ENCODE data around the gene NUFIP1. TPM values are rescaled to one million over a fixed set of nuclear protein-coding genes. Genes with fewer than 3 reads are reported as not detected.

Gene NUFIP1
- total and polyA plus RNA-seq, 9 donors, result 2.3 to 9.5 (median 6.8) TPM

GRCh38 chr13:44921246-44921877, 67.9 kb downstream of the NUFIP1 start:
- WGBS, 3 donors, result 58 to 65% (median 65%) methylated on average over 11 of the region's 11 CpGs
- intact Hi-C loops (cut with DNase I), result loop anchor here in 1 of 4 donors (10.0 kb wide), 1 partner anchor 347 kb away; the partner anchor contains the start of gene TSC22D1
- DNase-seq, result no peak
- no peaks in the 10 kb centered on the region for H3K9me3 ChIP-seq
- no peak overlapping the region for H3K4me3 ChIP-seq
- H3K27ac ChIP-seq, result peak overlapping the region; percentile 0 to 16
- H3K27me3 ChIP-seq, result no peaks in the 10 kb centered on the region
- peaks cover 8% of the 10 kb centered on the region for H3K4me1 ChIP-seq (ENCODE audit: insufficient read depth)
- H3K36me3 ChIP-seq, result no peaks in the 10 kb centered on the region
- TF ChIP-seq CTCF (IDR thresholded peaks at IDR 0.05), result no peak
- TF ChIP-seq EP300 (IDR thresholded peaks at IDR 0.05), result no peak
- no peak for TF ChIP-seq POLR2A (IDR thresholded peaks at IDR 0.05)

- intact Hi-C loops (cut with DNase I), result loop anchor here in 1 of 4 donors (10.0 kb wide), 1 partner anchor 345 kb away; the partner anchor contains the start of gene TSC22D1
- Histone ChIP-seq H3K4me3 (no peak overlapping the region), H3K4me1 (ENCODE audit: insufficient read depth) (peaks cover 8% of the 10 kb centered on the region), H3K36me3 (no peaks in the 10 kb centered on the region), H3K27ac (no peak overlapping the region), H3K27me3 (no peaks in the 10 kb centered on the region), H3K9me3 (no peaks in the 10 kb centered on the region)
- WGBS, 3 donors, result 84 to 93% (median 88%) methylated on average over 3 of the region's 3 CpGs
- no peak for DNase-seq
- TF ChIP-seq POLR2A (IDR thresholded peaks at IDR 0.05), result no peak
- no peak for TF ChIP-seq CTCF (IDR thresholded peaks at IDR 0.05)
- no peak for TF ChIP-seq EP300 (IDR thresholded peaks at IDR 0.05)
These were observed 69.3 kb downstream of the NUFIP1 start for GRCh38 chr13:44920013-44920412.

GRCh38 chr13:44919104-44919804, 70.0 kb downstream of the NUFIP1 start:
- DNase-seq, result peak in 3 of 5 donors; percentile 42 to 54 (median 46)
- TF ChIP-seq EP300 (IDR thresholded peaks at IDR 0.05) (no peak), CTCF (IDR thresholded peaks at IDR 0.05) (no peak), POLR2A (IDR thresholded peaks at IDR 0.05) (no peak)
- Histone ChIP-seq H3K27me3 (no peaks in the 10 kb centered on the region), H3K4me3 (peak overlapping the region; percentile 51), H3K9me3 (no peaks in the 10 kb centered on the region), H3K4me1 (ENCODE audit: insufficient read depth) (peaks cover 8% of the 10 kb centered on the region), H3K36me3 (no peaks in the 10 kb centered on the region), H3K27ac (peak overlapping the region; percentile 91 to 95)
- intact Hi-C loops (cut with DNase I), result loop anchor here in 1 of 4 donors (5.0 kb wide), 2 partner anchors 48 to 342 kb away; partner anchors contain the start of gene TSC22D1
- WGBS, 3 donors, result 86 to 89% (median 86%) methylated on average over 18 of the region's 18 CpGs

- peak; percentile 87 to 92 (median 89) for DNase-seq
- peak overlapping the region; percentile 91 to 95 for H3K27ac ChIP-seq
- intact Hi-C loops (cut with DNase I), result loop anchor here in 1 of 4 donors (5.0 kb wide), 2 partner anchors 49 to 341 kb away; partner anchors contain the start of gene TSC22D1
- H3K9me3 ChIP-seq, result no peaks in the 10 kb centered on the region
- no peaks in the 10 kb centered on the region for H3K36me3 ChIP-seq
- peak overlapping the region; percentile 51 for H3K4me3 ChIP-seq
- H3K4me1 ChIP-seq (ENCODE audit: insufficient read depth), result peaks cover 8% of the 10 kb centered on the region
- H3K27me3 ChIP-seq, result no peaks in the 10 kb centered on the region
- 10 to 11% (median 10%) methylated on average over 26 of the region's 26 CpGs for WGBS, 3 donors
- TF ChIP-seq POLR2A (IDR thresholded peaks at IDR 0.05), result peak; percentile 12
- peak; percentile 47 to 87 (median 85) for TF ChIP-seq CTCF (IDR thresholded peaks at IDR 0.05)
- TF ChIP-seq EP300 (IDR thresholded peaks at IDR 0.05), result peak; percentile 48
These were observed 70.8 kb downstream of the NUFIP1 start for GRCh38 chr13:44918326-44919103.

All from ovary (tissue), 9 donors.